K562 (cell line): ENCODE results near the gene ATPAF2. TPM values are rescaled to one million over a fixed set of nuclear protein-coding genes. Genes with fewer than 3 reads are reported as not detected.
A peak's percentile ranks its signal among the peaks of the same experiment; 100 is the strongest.

Experiments
- ATF7 ChIP-seq: fragments of 450-650 bp; IDR thresholded peaks from 2 replicates; pipeline ENCODE4 v1.7.1; 2014; ENCODE audit warnings: mild to moderate bottlenecking, moderate library complexity
- BMI1 ChIP-seq: fragments of 150-350 bp; IDR thresholded peaks from 2 replicates; pipeline ENCODE4 v1.6.1; 2014; ENCODE audit warnings: low read length
- C11orf30 ChIP-seq: fragments of 450-650 bp; IDR thresholded peaks from 2 replicates; pipeline ENCODE4 v1.6.1; 2016; ENCODE audit warnings: low read depth, mild to moderate bottlenecking
- ELK1 ChIP-seq: sonication (generic); formaldehyde crosslinking; IDR thresholded peaks from 2 replicates; pipeline ENCODE4 v1.8.1; 2022; ENCODE audit warnings: missing genetic modification reagents
- EP400 ChIP-seq: fragments of 450-650 bp; IDR thresholded peaks from 2 replicates; pipeline ENCODE4 v1.6.1; 2017; ENCODE audit warnings: antibody characterized with exemption, mild to moderate bottlenecking, moderate library complexity
- ETV1 ChIP-seq: fragments of 450-650 bp; conservative IDR thresholded peaks from 2 replicates; pipeline ENCODE4 v1.6.1; 2016; ENCODE audit warnings: missing genetic modification characterization, control low read depth, low read depth, missing compliant biosample characterization
- GATA2 ChIP-seq: sonication (generic); formaldehyde crosslinking; IDR thresholded peaks from 2 replicates; pipeline ENCODE4 v1.4.0; 2020; ENCODE audit warnings: mild to moderate bottlenecking, missing genetic modification reagents
- HINFP ChIP-seq: fragments of 450-650 bp; conservative IDR thresholded peaks from 2 replicates; pipeline ENCODE4 v1.6.1; 2016; ENCODE audit warnings: missing genetic modification characterization, low read depth, mild to moderate bottlenecking, control low read depth, missing compliant biosample characterization
- KLF10 ChIP-seq: fragments of 250-450 bp; sonication (Bioruptor Pico); IDR thresholded peaks from 2 replicates; pipeline ENCODE4 v1.6.1; 2021; ENCODE audit warnings: matching md5 sums
- KLF16 ChIP-seq: IDR thresholded peaks from 2 replicates; pipeline ENCODE4 v1.6.1; 2016; ENCODE audit warnings: antibody characterized with exemption
- MXI1 ChIP-seq: IDR thresholded peaks from 2 replicates; pipeline ENCODE4 v1.6.1; 2011; ENCODE audit warnings: low read depth, mild to moderate bottlenecking, improper control_type of control experiment, low read length
- NCOA4 ChIP-seq: fragments of 450-650 bp; IDR thresholded peaks from 2 replicates; pipeline ENCODE4 v1.6.1; 2018; ENCODE audit warnings: mild to moderate bottlenecking; ENCODE audit not compliant: partially characterized antibody
- NEUROD1 ChIP-seq: fragments of 150-350 bp; IDR thresholded peaks from 2 replicates; pipeline ENCODE4 v1.6.1; 2014; ENCODE audit warnings: borderline replicate concordance, low read length, low read depth; ENCODE audit not compliant: partially characterized antibody
- NFIC ChIP-seq: fragments of 450-650 bp; IDR thresholded peaks from 2 replicates; pipeline ENCODE4 v1.6.1; 2017; ENCODE audit warnings: mild to moderate bottlenecking, inconsistent platforms
- PPARD ChIP-seq: fragments of 250-450 bp; sonication (Bioruptor Pico); IDR thresholded peaks from 2 replicates; pipeline ENCODE4 v1.8.0; 2022; ENCODE audit warnings: inconsistent platforms, mild to moderate bottlenecking, moderate library complexity
- PTBP1 ChIP-seq: fragments of 200-400 bp; formaldehyde crosslinking; IDR thresholded peaks from 2 replicates; pipeline ENCODE4 v1.6.1; 2017; ENCODE audit warnings: low read depth, low read length
- PURB ChIP-seq: sonication (generic); formaldehyde crosslinking; IDR thresholded peaks from 2 replicates; pipeline ENCODE4 v1.9.0; 2021; ENCODE audit warnings: low read depth, mild to moderate bottlenecking, missing genetic modification reagents
- RAD21 ChIP-seq, 2 experiments: fragments of 250-450 bp in 1 of 2; fragments of 450-650 bp in 1 of 2; sonication (Bioruptor Pico) in 1 of 2; formaldehyde crosslinking in 1 of 2; IDR thresholded peaks in 1 of 2; conservative IDR thresholded peaks in 1 of 2; 2 replicates each; pipeline versions ENCODE4 v1.4.0 to v1.8.0; 2020 to 2022; ENCODE audit warnings: mild to moderate bottlenecking in 2 of 2, moderate library complexity in 1 of 2
- RBM34 ChIP-seq: fragments of 200-400 bp; formaldehyde crosslinking; IDR thresholded peaks from 2 replicates; pipeline ENCODE4 v1.6.1; 2018; ENCODE audit warnings: low read length, borderline replicate concordance; ENCODE audit not compliant: insufficient read depth
- RCOR1 ChIP-seq, 2 experiments: IDR thresholded peaks; 2 replicates each; pipeline ENCODE4 v1.6.1; 2012; ENCODE audit warnings: low read depth in 2 of 2, low read length in 2 of 2, borderline replicate concordance in 1 of 2, improper control_type of control experiment in 1 of 2
- SNIP1 ChIP-seq: fragments of 450-650 bp; IDR thresholded peaks from 2 replicates; pipeline ENCODE4 v1.7.1; 2017; ENCODE audit warnings: low read depth, mild to moderate bottlenecking
- SOX6 ChIP-seq: fragments of 450-650 bp; IDR thresholded peaks from 2 replicates; pipeline ENCODE4 v1.6.1; 2014; ENCODE audit warnings: mild to moderate bottlenecking
- SPI1 ChIP-seq: IDR thresholded peaks from 2 replicates; pipeline ENCODE4 v1.6.1; 2011; ENCODE audit warnings: low read depth, low read length, control low read depth, borderline replicate concordance
- SRF ChIP-seq, 2 experiments: fragments of 250-450, 450-650 bp in 1 of 2; sonication (Bioruptor Pico) in 1 of 2; sonication (generic) in 1 of 2; formaldehyde crosslinking; IDR thresholded peaks; 2 replicates each; pipeline versions ENCODE4 v1.5.0 to v1.5.1; 2020 to 2022; ENCODE audit warnings: mild to moderate bottlenecking in 1 of 2, missing genetic modification reagents in 1 of 2
- TFAM ChIP-seq: fragments of 250-450 bp; sonication (Bioruptor Pico); conservative IDR thresholded peaks from 2 replicates; pipeline ENCODE4 v1.5.0; 2021; ENCODE audit warnings: mild to moderate bottlenecking, moderate library complexity
- ZNF143 ChIP-seq: sonication (generic); formaldehyde crosslinking; IDR thresholded peaks from 2 replicates; pipeline ENCODE4 v1.9.0; 2022; ENCODE audit warnings: mild to moderate bottlenecking, missing genetic modification reagents
- ZNF165 ChIP-seq: fragments of 250-450 bp; sonication (Bioruptor Pico); IDR thresholded peaks from 2 replicates; pipeline ENCODE4 v1.4.0; 2020; ENCODE audit warnings: borderline replicate concordance
- ZNF232 ChIP-seq: sonication (generic); formaldehyde crosslinking; IDR thresholded peaks from 2 replicates; pipeline ENCODE4 v1.8.0; 2022; ENCODE audit warnings: mild to moderate bottlenecking, missing genetic modification reagents
- ZNF311 ChIP-seq: fragments of 250-450 bp; sonication (Bioruptor Pico); IDR thresholded peaks from 2 replicates; pipeline ENCODE4 v1.4.0; 2020; ENCODE audit warnings: mild to moderate bottlenecking, moderate library complexity
- ZNF696 ChIP-seq: fragments of 250-450 bp; sonication (Bioruptor Pico); conservative IDR thresholded peaks from 2 replicates; pipeline ENCODE4 v1.4.0; 2020; ENCODE audit warnings: mild to moderate bottlenecking, moderate library complexity
- ZSCAN32 ChIP-seq: fragments of 450-650 bp; formaldehyde crosslinking; IDR thresholded peaks from 2 replicates; pipeline ENCODE4 v1.4.0; 2020; ENCODE audit warnings: mild to moderate bottlenecking, moderate library complexity
- polyA plus RNA-seq, 8 experiments: library from polyadenylated mRNA; depleted of rRNA in 4 of 8; stranded (reverse) in 5 of 8; unstranded in 3 of 8; fragments of >200 nt; fragmentation: Nextera tagmentation in 2 of 8; fragmentation: Illumina TruSeq in 1 of 8; extraction: Ambion mirVana in 2 of 8; extraction: Trizol in 1 of 8; gene quantifications; 2 replicates each; pipeline versions ENCODE4 v1.2.1 to v1.2.3, GENCODE V29; 2011 to 2014; ENCODE audit warnings: inconsistent platforms in 1 of 8, missing spikeins in 1 of 8
- total RNA-seq, 7 experiments: library from RNA; depleted of rRNA in 6 of 7; stranded (reverse); fragments of >200 nt in 6 of 7; fragmentation: Illumina TruSeq in 2 of 7; extraction: Trizol in 2 of 7; gene quantifications; 2 replicates each; pipeline versions ENCODE4 v1.2.1 to v1.2.3, GENCODE V29; 2011 to 2021; ENCODE audit warnings: low replicate concordance in 1 of 7

ATPAF2 gene
- total and polyA plus RNA-seq, 9 of the 15 experiments (the other 6 are each of a cell fraction or from before 2014, with no cell fraction given): 2.1 to 19.2 (median 11.3) TPM

- TF ChIP-seq NFIC: peak; percentile 11; the same call in 1 of the 2 replicates
- TF ChIP-seq TFAM: no peak
- no peak for TF ChIP-seq NCOA4
- no peak for TF ChIP-seq HINFP (tag)
- peak in 1 of 2 experiments; percentile 64; a peak in 2 of 4 replicates for TF ChIP-seq RCOR1 (IDR thresholded peaks at IDR 0.05; ENCODE audit: borderline replicate concordance in 1 of 2, low read depth in 2 of 2, low read length in 2 of 2)
- no peak for TF ChIP-seq ATF7
- TF ChIP-seq SPI1: peak; percentile 86
- no peak for TF ChIP-seq RBM34
- TF ChIP-seq KLF16: no peak
- no peak for TF ChIP-seq BMI1
- peak; percentile 47; the same call in 1 of the 2 replicates for TF ChIP-seq GATA2
- no peak for TF ChIP-seq ZNF696 (CRISPR knock-in tag)
- TF ChIP-seq RAD21 (CRISPR knock-in tag; conservative IDR thresholded peaks at IDR 0.05 in 1 of 2, IDR thresholded peaks at IDR 0.05 in 1 of 2): no peak
- no peak for TF ChIP-seq KLF10 (CRISPR knock-in tag)
- TF ChIP-seq ETV1 (tag): 0 out of 2 replicates have a peak, but pooled peaks have one; percentile 38
- TF ChIP-seq SNIP1: no peak
- no peak for TF ChIP-seq ZNF311 (CRISPR knock-in tag)
- TF ChIP-seq C11orf30: no peak
- TF ChIP-seq ZNF143 (CRISPR knock-in tag): no peak
- no peak for TF ChIP-seq ZNF165 (CRISPR knock-in tag)
- TF ChIP-seq EP400: no peak
- no peak for TF ChIP-seq ZSCAN32 (CRISPR knock-in tag)
- no peak for TF ChIP-seq PPARD (CRISPR knock-in tag)
- TF ChIP-seq SOX6: peak; percentile 98
- no peak for TF ChIP-seq NEUROD1
- TF ChIP-seq MXI1: no peak
- peak in 1 of 2 experiments; percentile 29; a peak in 1 of 4 replicates for TF ChIP-seq SRF (CRISPR knock-in tag; IDR thresholded peaks at IDR 0.05)
- TF ChIP-seq PTBP1: no peak
- TF ChIP-seq ELK1: no peak
- no peak for TF ChIP-seq ZNF232 (CRISPR knock-in tag)
- no peak for TF ChIP-seq PURB (CRISPR knock-in tag)
Observed at GRCh38 chr17:18017958-18018357, 21.0 kb downstream of the ATPAF2 start (continued).
